Measurements from ENCODE around the gene WNT3.

DNA sequence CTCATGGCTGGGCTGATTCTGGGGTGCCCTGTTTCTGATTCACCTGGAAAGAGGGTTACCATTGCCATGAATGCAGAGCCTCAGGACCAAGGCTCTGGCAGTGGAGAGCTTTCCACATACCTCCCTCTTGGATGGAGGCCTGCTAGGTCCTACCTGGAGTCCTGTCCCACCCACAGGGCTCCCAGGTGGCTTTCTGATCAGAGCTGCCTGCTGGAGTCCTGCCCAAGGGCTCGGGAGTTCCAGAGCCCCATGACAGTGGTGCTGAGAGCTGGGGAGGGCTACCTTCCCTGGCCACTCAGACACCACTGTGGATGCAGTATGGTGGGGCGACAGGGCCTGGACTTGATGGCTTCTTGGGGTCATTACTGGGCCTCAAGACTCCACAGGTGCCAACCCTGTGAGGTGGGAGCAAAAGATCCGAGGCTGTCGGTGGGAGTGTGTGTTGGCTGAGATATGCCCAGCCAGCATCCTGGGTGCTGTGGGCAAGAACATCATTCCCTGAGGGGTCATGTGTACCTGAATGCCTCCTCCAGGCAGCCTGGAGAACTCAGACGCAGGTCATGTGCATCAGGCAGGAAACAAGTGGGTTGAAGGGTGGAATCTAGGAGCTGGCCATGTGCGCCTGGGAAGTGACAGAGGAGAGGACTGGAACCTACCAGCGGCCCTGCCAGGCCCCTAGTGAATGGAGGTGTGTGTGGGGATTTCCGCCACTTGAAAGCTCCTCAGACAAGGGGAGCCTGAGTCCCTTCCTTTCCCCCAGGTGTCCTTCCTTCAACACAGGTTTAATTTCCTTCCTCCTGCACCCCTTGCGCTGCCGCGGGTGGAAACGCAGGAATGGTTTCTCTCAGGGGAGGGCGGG lies 2.3 kb upstream of the WNT3 start:
- TF ChIP-seq EZH2 (IDR thresholded peaks at IDR 0.05; ENCODE audit: borderline replicate concordance, low read length), result no peak
- TF ChIP-seq, protein P1, sequence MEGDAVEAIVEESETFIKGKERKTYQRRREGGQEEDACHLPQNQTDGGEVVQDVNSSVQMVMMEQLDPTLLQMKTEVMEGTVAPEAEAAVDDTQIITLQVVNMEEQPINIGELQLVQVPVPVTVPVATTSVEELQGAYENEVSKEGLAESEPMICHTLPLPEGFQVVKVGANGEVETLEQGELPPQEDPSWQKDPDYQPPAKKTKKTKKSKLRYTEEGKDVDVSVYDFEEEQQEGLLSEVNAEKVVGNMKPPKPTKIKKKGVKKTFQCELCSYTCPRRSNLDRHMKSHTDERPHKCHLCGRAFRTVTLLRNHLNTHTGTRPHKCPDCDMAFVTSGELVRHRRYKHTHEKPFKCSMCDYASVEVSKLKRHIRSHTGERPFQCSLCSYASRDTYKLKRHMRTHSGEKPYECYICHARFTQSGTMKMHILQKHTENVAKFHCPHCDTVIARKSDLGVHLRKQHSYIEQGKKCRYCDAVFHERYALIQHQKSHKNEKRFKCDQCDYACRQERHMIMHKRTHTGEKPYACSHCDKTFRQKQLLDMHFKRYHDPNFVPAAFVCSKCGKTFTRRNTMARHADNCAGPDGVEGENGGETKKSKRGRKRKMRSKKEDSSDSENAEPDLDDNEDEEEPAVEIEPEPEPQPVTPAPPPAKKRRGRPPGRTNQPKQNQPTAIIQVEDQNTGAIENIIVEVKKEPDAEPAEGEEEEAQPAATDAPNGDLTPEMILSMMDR (IDR thresholded peaks at IDR 0.05; ENCODE audit: low read length), result no peak

Data from OCI-LY1 (cell line).